ENCODE measurements around the gene DIAPH3. TPM values are rescaled to one million over a fixed set of nuclear protein-coding genes. Genes with fewer than 3 reads are reported as not detected.

DIAPH3 gene
- total RNA-seq, 1 experiment from 2014 or later: 11.4 TPM

DNA sequence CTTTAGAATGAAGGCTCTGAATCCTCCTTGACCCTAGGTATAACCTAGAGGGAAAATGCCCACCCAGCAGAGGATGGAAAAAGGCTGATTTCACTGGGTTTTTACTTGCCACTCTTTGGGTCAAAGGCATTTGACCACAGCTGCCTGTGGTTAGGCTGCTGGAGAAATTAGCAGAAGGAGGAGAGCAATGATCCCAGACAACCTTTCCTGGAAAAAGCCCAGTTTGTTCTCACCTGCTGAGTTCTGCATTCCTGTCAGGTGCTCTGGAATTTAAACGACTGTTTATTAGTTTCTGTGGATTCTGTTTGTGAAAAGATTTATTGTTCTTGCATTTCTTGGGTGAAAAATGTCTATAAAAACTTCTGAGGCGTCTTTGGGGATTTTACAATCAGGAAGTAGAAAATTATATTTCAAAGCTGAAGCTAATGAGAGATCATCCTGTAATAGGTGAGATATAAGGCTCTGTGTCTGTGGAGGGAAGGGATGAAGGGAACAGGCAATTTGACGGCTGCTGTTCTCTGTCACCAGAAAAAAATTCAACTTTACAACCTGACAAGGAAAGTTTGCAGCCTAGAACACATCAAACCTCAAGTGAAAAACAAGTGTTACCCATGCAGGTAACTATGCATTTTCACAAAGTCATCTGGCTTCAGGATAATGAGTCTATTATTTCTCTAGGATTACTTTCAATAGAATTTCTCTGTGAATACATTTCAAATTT, 519.7 kb downstream of the DIAPH3 start:
- no peak overlapping the region for H3K4me3 Mint-ChIP-seq (ENCODE audit: low read depth, unreplicated experiment)
- no peaks in the 10 kb centered on the region for H3K27me3 Mint-ChIP-seq (ENCODE audit: unreplicated experiment)
- no peak overlapping the region for H3K27ac Mint-ChIP-seq (ENCODE audit: unreplicated experiment)
- H3K4me1 Mint-ChIP-seq (ENCODE audit: low read depth, unreplicated experiment): peaks cover 12% of the 10 kb centered on the region
- no peaks in the 10 kb centered on the region for H3K9me3 Mint-ChIP-seq (ENCODE audit: low read depth, unreplicated experiment)
- DNase-seq: no peak
- TF ChIP-seq, protein P1, sequence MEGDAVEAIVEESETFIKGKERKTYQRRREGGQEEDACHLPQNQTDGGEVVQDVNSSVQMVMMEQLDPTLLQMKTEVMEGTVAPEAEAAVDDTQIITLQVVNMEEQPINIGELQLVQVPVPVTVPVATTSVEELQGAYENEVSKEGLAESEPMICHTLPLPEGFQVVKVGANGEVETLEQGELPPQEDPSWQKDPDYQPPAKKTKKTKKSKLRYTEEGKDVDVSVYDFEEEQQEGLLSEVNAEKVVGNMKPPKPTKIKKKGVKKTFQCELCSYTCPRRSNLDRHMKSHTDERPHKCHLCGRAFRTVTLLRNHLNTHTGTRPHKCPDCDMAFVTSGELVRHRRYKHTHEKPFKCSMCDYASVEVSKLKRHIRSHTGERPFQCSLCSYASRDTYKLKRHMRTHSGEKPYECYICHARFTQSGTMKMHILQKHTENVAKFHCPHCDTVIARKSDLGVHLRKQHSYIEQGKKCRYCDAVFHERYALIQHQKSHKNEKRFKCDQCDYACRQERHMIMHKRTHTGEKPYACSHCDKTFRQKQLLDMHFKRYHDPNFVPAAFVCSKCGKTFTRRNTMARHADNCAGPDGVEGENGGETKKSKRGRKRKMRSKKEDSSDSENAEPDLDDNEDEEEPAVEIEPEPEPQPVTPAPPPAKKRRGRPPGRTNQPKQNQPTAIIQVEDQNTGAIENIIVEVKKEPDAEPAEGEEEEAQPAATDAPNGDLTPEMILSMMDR (IDR thresholded peaks at IDR 0.05; ENCODE audit: unreplicated experiment): no peak
- BruUV-seq (replicated peaks): no TSS peak
- CTCF ChIA-PET: interaction anchor here (0.7 kb wide), 1 partner anchor 10 kb away, joined by 3 read pairs; no protein-coding TSS in a partner anchor
- intact Hi-C loops (cut with micrococcal nuclease; ENCODE audit: unreplicated experiment): no loop called here
- no peaks in the 10 kb centered on the region for H3K36me3 Mint-ChIP-seq (ENCODE audit: insufficient read depth, unreplicated experiment)

DNA sequence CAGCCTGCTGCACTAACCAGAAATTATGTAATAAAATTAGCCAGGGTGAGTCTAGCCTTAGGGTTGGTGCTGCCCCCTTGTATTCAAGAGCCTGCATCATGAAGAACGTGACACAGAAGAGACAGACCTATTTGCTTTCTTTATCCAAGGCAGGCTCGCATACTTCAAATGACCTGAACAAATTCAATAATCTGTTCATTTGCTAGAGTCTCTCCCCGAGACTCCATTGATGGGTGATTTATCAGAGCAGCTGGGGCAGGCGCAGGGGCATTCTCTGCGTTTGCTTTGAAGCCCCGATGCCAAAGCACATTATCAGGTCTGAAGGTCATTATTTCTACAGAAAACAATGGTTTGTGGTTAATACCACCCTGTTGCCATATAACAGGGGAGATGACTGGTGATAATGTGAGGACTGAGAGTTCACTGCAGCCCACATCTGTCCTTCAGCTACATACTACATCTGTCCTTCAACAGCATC, 520.3 kb downstream of the DIAPH3 start:
- Mint-ChIP-seq H3K4me1 (ENCODE audit: low read depth, unreplicated experiment) (peaks cover 12% of the 10 kb centered on the region), H3K36me3 (ENCODE audit: insufficient read depth, unreplicated experiment) (no peaks in the 10 kb centered on the region), H3K27ac (ENCODE audit: unreplicated experiment) (no peak overlapping the region), H3K9me3 (ENCODE audit: low read depth, unreplicated experiment) (no peaks in the 10 kb centered on the region), H3K27me3 (ENCODE audit: unreplicated experiment) (no peaks in the 10 kb centered on the region), H3K4me3 (ENCODE audit: low read depth, unreplicated experiment) (no peak overlapping the region)
- intact Hi-C loops (cut with micrococcal nuclease; ENCODE audit: unreplicated experiment): no loop called here
- CTCF ChIA-PET: no interaction called here
- DNase-seq: no peak
- TF ChIP-seq, protein P1 (IDR thresholded peaks at IDR 0.05; ENCODE audit: unreplicated experiment): no peak
- no TSS peak for BruUV-seq (replicated peaks)

DNA sequence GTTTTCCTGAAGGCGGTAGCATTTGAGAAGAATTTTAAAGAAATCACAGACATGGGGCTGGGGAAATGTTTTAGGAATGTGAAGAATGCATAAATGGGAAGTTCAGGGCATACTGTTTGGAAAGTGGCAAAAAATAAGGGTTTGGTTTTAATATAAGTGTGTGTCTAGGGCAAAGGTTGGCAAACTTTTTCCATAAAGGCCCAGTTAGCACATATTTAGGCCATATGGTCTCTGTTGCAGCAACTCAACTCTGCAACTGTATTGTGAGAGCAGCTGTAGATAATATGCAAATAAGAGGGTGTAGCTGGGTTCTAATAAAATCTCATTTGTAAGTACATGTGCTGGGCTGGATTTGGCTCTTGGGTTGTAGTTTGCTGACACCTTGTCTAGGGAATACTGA, 521.9 kb downstream of the DIAPH3 start:
- no TSS peak for BruUV-seq (replicated peaks)
- CTCF ChIA-PET: no interaction called here
- Mint-ChIP-seq H3K27me3 (ENCODE audit: unreplicated experiment) (no peaks in the 10 kb centered on the region), H3K4me3 (ENCODE audit: low read depth, unreplicated experiment) (no peak overlapping the region), H3K4me1 (ENCODE audit: low read depth, unreplicated experiment) (peaks cover 12% of the 10 kb centered on the region), H3K27ac (ENCODE audit: unreplicated experiment) (no peak overlapping the region), H3K36me3 (ENCODE audit: insufficient read depth, unreplicated experiment) (no peaks in the 10 kb centered on the region), H3K9me3 (ENCODE audit: low read depth, unreplicated experiment) (no peaks in the 10 kb centered on the region)
- intact Hi-C loops (cut with micrococcal nuclease; ENCODE audit: unreplicated experiment): no loop called here
- no peak for DNase-seq
- TF ChIP-seq, protein P1 (IDR thresholded peaks at IDR 0.05; ENCODE audit: unreplicated experiment): no peak

DNA sequence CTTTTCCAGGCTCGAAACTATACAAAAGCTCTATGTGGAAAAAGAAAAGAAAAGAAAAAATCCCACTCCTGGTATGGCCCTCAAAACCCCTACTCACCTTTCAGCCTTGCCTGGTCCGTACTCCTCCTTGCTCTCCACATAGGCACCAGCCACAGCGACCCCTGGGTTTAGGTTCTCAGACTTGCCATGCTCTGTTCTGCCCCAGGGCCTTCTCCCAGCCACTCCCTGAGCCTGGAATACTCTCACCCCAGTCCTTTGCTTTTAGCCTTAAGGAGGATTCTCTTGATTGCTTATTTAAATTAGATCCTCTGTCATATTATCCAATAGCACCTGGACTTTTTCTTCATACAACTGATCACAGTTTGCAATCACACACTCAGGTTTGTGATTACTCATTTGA, 522.5 kb downstream of the DIAPH3 start:
- Mint-ChIP-seq H3K4me1 (ENCODE audit: low read depth, unreplicated experiment) (peaks cover 12% of the 10 kb centered on the region), H3K36me3 (ENCODE audit: insufficient read depth, unreplicated experiment) (no peaks in the 10 kb centered on the region), H3K9me3 (ENCODE audit: low read depth, unreplicated experiment) (no peaks in the 10 kb centered on the region), H3K27ac (ENCODE audit: unreplicated experiment) (no peak overlapping the region), H3K4me3 (ENCODE audit: low read depth, unreplicated experiment) (no peak overlapping the region), H3K27me3 (ENCODE audit: unreplicated experiment) (no peaks in the 10 kb centered on the region)
- CTCF ChIA-PET: no interaction called here
- intact Hi-C loops (cut with micrococcal nuclease; ENCODE audit: unreplicated experiment): no loop called here
- TF ChIP-seq, protein P1 (IDR thresholded peaks at IDR 0.05; ENCODE audit: unreplicated experiment): no peak
- DNase-seq: no peak
- BruUV-seq (replicated peaks): no TSS peak

Measured in Calu3 (cell line).